HG02840 (cell line): Measurements from ENCODE around the gene PIK3C2G.
"Not testable (repeated sequence)": the region's sequence is repeated elsewhere in the genome, so short reads cannot be mapped to it uniquely, and the experiment has no call there.

ENCODE experiments used
- ATAC-seq: cut with Tn5 transposase; IDR thresholded peaks from one replicate; pipeline ENCODE4 v1.9.1; 2021; ENCODE audit warnings: mild to moderate bottlenecking, moderate library complexity, moderate number of reproducible peaks; ENCODE audit not compliant: unreplicated experiment, low FRiP score

PIK3C2G gene

DNA sequence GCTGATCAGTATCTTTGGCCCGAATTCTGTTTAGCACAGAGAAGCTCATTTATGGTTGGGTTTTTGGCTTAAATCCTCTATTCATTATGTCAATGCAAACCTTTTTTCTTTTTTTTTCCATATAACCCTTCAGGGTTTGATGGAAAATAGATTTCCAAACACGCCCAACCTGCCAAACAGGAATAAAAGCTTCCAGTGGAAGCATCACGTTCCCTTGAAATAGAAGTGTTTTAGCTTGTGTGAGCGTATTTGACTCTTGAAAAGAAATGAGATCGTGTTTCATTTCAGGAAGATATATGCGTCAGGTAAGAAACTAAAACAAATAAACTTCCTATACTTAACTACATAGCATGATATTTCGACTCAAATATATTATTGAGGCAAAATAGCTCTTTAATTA, at the start of gene PIK3C2G:
Gene PIK3C2G, plus strand, starts transcription at position 246 of the 400 bp plus-strand sequence. CDS start 20,564 bp downstream, outside the sequence.
- ATAC-seq: no peak

DNA sequence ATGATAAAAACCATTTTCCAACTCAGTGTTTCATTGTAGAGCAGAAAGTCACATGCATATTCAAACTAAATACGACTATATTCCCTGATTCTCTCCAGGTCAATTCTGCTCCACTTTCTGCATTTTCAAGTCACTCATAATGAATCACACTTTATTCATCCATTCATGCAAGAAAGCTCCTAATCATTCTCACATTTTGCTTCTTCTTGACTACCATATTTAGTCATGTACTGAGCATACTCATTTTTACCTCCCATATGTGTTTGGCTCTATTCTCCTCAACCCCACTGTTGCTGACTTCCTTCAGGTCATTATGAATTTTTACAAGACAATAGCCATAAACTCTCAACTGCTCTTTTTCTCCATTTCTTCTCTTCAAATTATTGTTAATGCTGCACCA, 43.4 kb upstream of the PIK3C2G start:
- ATAC-seq: no peak

GRCh38 chr12:18221726-18222125, 39.6 kb upstream of the PIK3C2G start:
- no peak for ATAC-seq

- no peak for ATAC-seq
Observed at GRCh38 chr12:18222699-18223098, 38.6 kb upstream of the PIK3C2G start.

DNA sequence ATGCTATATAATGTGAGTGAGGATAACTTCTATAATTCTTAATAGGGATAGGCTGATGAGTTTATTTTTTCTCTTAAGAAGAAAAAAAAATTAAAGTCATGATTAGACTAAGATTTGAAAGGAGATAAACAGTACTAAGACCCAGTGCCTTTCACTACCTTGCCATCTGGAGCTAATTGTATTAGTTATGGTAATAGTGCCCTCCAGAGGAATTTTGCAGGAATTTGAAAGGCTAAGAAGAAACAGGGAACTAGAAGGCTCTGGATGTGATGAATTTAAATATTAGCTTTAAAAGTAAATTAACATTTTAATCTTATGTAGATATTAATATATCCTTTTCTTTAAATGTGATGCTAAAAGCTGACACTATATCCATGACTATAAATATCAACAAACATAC, 36.6 kb upstream of the PIK3C2G start:
- ATAC-seq: no peak

DNA sequence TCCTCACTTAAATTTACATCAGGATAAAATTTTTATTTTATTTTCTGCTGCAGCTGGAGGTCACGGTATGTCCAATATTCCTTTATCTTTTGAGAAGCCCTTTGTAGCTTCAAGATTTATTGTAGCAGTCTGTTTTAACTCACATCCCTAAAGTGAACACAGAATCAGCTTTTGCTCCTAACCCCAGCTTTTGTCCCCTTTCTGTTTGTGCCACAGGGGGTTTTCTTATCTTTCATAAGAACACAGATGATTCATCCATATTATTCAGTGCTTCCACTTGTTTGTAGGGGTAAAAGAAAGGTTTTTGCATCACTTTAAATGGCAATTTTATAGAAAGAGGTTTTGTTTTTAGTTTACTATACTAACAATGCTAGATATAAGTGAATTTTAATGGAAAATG, 21.8 kb upstream of the PIK3C2G start:
- no peak for ATAC-seq

GRCh38 chr12:18242380-18243089, 18.8 kb upstream of the PIK3C2G start:
- ATAC-seq: no peak

GRCh38 chr12:18243238-18243637, 18.1 kb upstream of the PIK3C2G start:
- no peak for ATAC-seq

DNA sequence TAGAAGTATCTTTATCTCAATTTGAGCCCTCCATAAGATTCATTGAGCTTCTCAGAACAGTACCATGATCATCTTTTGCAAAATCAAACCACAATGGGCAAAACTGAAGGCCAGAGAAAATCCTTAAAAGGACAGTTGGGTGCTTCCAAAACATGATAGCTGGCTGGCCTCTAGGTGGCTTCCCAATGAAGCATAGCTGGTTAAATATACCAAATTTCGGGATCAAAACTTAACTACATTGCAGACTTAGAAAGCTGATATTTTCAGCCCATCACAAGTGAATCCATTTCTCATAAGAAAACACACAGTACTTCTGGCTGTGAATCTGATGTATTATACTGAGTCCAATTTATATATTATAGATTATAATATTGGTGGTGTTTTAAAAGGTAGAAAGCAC, 15.3 kb upstream of the PIK3C2G start:
- ATAC-seq: no peak

- no peak for ATAC-seq
Observed at GRCh38 chr12:18250313-18250916, 10.9 kb upstream of the PIK3C2G start.

DNA sequence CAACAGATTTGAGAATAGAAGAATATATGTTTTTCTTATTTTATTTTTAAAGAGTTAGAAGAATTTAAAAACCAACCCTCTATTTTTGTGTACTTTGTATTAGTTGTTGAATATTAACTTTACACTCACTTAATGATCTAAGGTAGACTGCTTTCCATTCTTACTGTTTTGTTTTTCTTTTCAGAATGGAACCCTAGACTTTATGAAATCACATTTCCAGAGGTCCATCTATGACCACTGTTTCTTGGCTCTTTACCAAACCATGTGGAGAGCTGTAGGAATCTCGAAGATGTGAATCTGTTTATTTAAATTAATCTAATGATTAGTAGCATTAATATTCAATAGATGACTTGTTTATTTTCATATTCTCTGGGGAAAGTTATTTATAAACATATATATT, 7.2 kb upstream of the PIK3C2G start:
- no peak for ATAC-seq

GRCh38 chr12:18255004-18255403, 6.3 kb upstream of the PIK3C2G start:
- not testable (repeated sequence) for ATAC-seq

DNA sequence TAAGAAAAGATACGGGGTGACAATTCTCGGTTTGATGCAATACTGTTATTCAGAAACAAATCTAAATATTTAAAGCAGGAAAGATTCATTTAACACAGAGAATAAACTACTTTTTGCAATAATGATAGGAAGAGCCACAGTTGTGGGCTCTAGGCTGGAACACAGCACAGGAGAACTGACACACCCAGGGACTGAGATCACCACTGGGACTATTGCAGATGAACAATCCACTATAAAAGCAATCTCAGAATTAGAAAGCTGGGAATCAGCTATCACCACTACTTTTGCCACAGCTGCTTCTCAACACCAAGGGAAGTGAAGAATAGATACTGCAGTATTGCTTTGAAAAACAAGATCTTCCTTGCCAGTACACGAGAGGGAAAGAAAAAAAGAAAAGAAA, 4.1 kb upstream of the PIK3C2G start:
- no peak for ATAC-seq

- no peak for ATAC-seq
Observed at GRCh38 chr12:18258929-18259328, 2.4 kb upstream of the PIK3C2G start.

DNA sequence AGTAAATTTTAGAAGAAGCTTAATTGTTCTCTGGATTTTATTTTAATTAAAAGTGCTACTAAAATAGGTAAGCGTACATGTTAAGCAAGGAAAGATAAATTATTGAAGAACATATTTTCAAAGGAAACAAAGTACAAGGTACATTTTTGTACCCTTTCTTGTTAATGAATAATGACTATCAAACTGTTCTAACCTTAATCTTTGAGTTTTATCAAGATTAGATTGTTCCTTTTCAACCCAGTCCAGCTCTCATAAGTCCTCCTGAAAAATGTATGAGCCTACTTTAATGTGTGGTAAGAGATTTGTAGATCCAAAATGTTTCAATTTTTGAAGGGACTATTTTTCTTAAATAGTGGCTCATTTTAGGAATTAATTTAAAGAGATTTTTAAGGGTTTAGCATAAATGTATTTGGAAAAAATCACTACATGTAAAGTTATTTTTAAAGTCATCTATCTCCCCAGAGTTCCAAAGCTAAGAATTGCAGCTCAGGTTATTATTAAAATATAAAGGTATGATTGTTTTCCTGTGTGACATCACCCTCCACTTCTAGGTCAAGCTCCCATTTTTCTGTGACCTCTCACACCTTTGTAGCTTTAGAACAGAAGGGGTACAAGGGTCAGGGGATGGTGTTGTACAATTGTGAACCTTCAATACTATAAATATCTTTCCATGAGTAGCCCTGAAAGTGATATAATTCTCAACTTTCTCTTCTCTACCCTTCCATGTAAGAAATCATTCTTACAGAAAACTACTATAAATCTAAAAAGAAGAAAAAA, 1.2 kb upstream of the PIK3C2G start:
- ATAC-seq: no peak

DNA sequence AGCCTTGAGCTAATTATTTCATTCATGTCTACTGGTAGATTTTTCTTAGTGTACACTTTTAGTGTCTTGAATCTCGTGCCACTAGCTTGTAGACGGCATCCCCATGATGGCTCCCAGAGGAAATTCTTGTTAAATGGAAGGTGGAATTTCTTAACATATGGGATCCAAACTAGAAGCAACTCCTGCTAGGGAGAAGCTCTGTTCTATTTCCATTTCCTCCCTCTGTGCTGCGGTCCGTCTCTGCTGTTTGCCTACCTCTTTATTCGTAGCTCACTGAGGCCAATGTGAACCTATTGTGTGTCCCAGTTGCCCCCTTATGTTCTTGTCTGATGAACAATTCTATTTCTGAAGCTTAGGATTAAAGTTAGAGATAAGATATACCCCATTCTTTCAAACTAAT, 588 bp downstream of the PIK3C2G start:
- ATAC-seq: no peak

- no peak for ATAC-seq
Observed at GRCh38 chr12:18262514-18262913, 1.2 kb downstream of the PIK3C2G start.

- ATAC-seq: no peak
Observed at GRCh38 chr12:18264581-18265075, 3.3 kb downstream of the PIK3C2G start.

DNA sequence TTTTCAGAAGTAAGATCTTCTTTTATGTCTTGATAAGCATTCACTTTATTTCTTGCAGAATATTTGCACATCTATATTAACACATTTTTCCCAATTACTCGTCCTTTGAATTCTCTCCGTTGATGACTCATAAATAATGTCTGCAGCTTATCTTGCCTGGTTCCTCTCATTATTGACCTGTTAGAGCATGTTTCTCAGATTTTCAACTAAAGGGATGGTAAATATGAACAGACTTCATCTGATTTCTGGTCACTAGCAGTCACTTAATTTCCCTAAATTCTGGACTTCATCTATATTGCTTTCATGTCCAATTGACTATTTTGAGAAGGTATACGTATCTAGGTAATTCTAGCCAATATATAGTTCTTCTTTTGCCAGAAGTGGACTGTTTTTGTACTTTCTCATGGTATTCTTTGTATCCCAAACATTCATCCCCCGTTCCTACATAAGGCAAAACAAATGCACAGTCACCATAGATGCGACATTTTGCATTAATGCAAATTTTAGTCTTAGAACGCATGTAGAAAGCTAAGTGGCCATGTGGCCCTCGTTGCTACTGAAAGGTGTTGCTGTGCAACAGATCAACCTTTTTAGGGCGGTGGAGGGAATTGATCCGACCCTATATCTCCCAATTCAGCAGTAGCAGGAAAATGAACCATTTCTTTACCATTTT, 6.2 kb downstream of the PIK3C2G start:
- ATAC-seq: no peak

DNA sequence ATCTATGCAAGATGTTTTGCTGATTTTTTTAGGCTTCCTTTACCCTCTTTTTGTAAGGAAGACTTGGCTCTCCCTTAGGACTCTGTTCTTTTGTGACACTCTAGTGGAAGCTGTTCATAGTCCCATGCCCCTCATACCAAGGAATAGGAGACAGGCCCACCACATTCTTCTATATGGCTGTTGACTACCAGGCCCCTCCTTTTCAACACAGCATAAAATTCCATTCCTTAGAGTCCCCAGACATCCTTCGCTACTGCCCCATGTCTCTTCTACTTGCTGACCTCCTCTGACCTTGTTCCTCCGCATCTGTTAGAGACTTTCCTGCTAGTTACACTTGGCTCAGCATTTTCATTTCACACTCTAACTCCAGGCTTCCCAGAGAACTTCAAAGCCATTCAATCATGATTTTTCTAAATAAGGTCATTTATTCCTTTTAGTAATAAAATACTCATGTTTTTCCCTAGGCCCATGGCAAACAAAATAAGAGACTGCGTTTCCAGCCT, 9.7 kb downstream of the PIK3C2G start:
- no peak for ATAC-seq

- ATAC-seq: no peak
Observed at GRCh38 chr12:18275981-18276380, 14.7 kb downstream of the PIK3C2G start.
